ENCODE data around the gene PCDHA9.

GRCh38 chr5:140862441-140863295, 14.5 kb downstream of the PCDHA9 start:
- TF ChIP-seq CTCF (IDR thresholded peaks at IDR 0.05; ENCODE audit: low read depth, low read length, missing input control), result no peak
- no peak for TF ChIP-seq GABPA (IDR thresholded peaks at IDR 0.05 in 1 of 2, conservative IDR thresholded peaks at IDR 0.05 in 1 of 2)
- TF ChIP-seq MAX (IDR thresholded peaks at IDR 0.05), result no peak
- no peak for TF ChIP-seq ZBTB33 (IDR thresholded peaks at IDR 0.05)
- no peak for TF ChIP-seq SP1 (IDR thresholded peaks at IDR 0.05)
- no peak for TF ChIP-seq REST (IDR thresholded peaks at IDR 0.05)
- no peak for TF ChIP-seq YY1 (IDR thresholded peaks at IDR 0.05)
- TF ChIP-seq NR2F2 (IDR thresholded peaks at IDR 0.05), result no peak
- TF ChIP-seq TAF1 (conservative IDR thresholded peaks at IDR 0.05), result no peak
- TF ChIP-seq RAD21 (IDR thresholded peaks at IDR 0.05), result no peak
- no peak for TF ChIP-seq HNF4G (IDR thresholded peaks at IDR 0.05)

Data from liver (tissue), 3 donors.